GM12892 (cell line): ENCODE measurements around the gene ETS2.

Experiments used
- POLR2A ChIP-seq: IDR thresholded peaks from 2 replicates; pipeline ENCODE4 v1.6.1; 2011; ENCODE audit warnings: low read depth, low read length, control low read depth
- POLR2AphosphoS5 ChIP-seq: IDR thresholded peaks from 2 replicates; pipeline ENCODE4 v1.6.1; 2011; ENCODE audit warnings: low read depth, low read length, control low read depth
- TAF1 ChIP-seq: IDR thresholded peaks from 2 replicates; pipeline ENCODE4 v1.6.1; 2011; ENCODE audit warnings: low read depth, mild to moderate bottlenecking, control low read depth, low read length, borderline replicate concordance

DNA sequence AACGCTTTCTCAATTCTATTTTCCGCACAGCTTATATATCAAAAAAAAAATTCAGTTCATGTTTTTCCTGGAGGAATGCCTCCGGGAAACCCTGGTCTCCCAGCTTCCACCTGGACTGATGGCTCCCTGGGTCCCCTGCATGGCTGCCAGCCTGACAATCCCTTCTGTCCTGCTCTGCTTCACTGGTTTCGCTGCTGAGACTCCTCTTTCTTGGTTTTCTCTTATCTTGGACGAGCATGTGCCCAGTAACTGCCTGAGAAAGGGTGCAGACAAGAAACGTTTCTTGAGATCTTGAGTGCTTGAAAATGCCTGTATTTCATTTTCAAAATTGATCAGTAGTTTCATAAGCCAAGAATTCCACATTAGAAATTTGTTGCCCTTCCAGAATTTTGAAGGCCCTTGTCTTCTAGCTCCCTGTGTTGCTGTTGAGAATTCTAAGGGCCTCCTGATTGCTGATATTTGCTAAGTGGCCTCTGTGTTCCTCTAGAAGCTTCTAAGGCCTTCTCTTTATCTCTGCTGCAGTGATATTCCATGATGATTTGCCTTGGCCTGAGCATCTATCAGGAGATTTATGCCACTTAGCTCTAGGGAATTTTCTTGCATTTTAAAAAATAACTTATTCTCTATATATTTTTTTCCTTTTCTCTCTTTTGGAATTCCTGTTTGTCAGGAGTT, 44.7 kb downstream of the ETS2 start:
- TF ChIP-seq POLR2AphosphoS5 (no peak), POLR2A (no peak), TAF1 (no peak)
